Pancreas (tissue), 10 donors: Measurements from ENCODE around the gene HDAC4. TPM values are rescaled to one million over a fixed set of nuclear protein-coding genes. Genes with fewer than 3 reads are reported as not detected.
A peak's percentile ranks its signal among the peaks of the same experiment; 100 is the strongest.

ENCODE experiments used
- ATAC-seq, 4 donors: fragments of 200-7000 bp; cut with Tn5 transposase; one replicate each; pipeline versions ENCODE4 v1.8.0 to v1.9.1; 2020; ENCODE audit warnings: mild to moderate bottlenecking in 4 of 4, moderate library complexity in 4 of 4
- DNase-seq, 6 donors: peaks; one replicate each; pipeline ENCODE4 v3.0.0-alpha.2; 2020
- FAIRE-seq: peaks from 2 replicates; lab custom pipeline; 2012; peaks lifted over from hg19 to GRCh38; lab: Jason Lieb, UNC
- H3K27ac ChIP-seq, 4 donors: fragments of 200-600 bp; sonication (generic); 1 replicate in 3 of 4; 2 replicates in 1 of 4; pipeline versions ENCODE4 v1.5.0 to v1.8.0; 2020
- H3K27me3 ChIP-seq, 4 donors: fragments of 200-600 bp; one replicate each; pipeline ENCODE4 v1.8.0; 2021
- H3K36me3 ChIP-seq, 3 donors: fragments of 200-600 bp; sonication (generic) in 1 of 3; one replicate each; pipeline versions ENCODE4 v1.5.0 to v1.8.0; 2020 to 2021
- H3K4me1 ChIP-seq, 3 donors: fragments of 200-600 bp; one replicate each; pipeline ENCODE4 v1.8.0; 2021
- H3K4me3 ChIP-seq, 4 donors: fragments of 200-600 bp; sonication (generic) in 2 of 4; one replicate each; pipeline versions ENCODE4 v1.5.0 to v1.8.0; 2020 to 2021
- H3K9me3 ChIP-seq, 4 donors: fragments of 200-600 bp; one replicate each; pipeline ENCODE4 v1.8.0; 2021
- CTCF ChIP-seq, 4 donors: fragments of 200-600 bp; sonication (generic) in 3 of 4; IDR thresholded peaks; one replicate each; pipeline versions ENCODE4 v1.5.0 to v1.8.0; 2021; ENCODE audit warnings: antibody characterized with exemption in 4 of 4
- WGBS, 2 donors: extraction: QIAGEN DNeasy Blood & Tissue Kit; methylation state at CpG; one replicate each; pipeline ENCODE4 v1.1.7; 2013; 5-methylcytosine and 5-hydroxymethylcytosine counted together
- intact Hi-C, 3 donors: fragments of 100-400 bp; cut with DNase I; formaldehyde crosslinking; loops; one replicate each; pipeline versions ENCODE4 v1.11.1 to v1.14.2; 2022
- polyA plus RNA-seq, 2 donors: library from polyadenylated mRNA; stranded (reverse); fragments of 200-250 nt; gene quantifications; one replicate each; pipeline ENCODE4 v1.2.3, GENCODE V29; 2013
- total RNA-seq, 6 donors: library from RNA; stranded (reverse); fragmentation: NEBNext Ultra II Directional in 4 of 6; extraction: Animal tissue kit (Norgen Biotek cat#: 25700) in 4 of 6; gene quantifications; one replicate each; pipeline versions ENCODE4 v1.2.1 to v1.2.4, GENCODE V29; 2021 to 2023
- donor health status: healthy with polysubstance abuse.
- donor health status: DM: no; HTN: no; CAD: no; lungs with moderate emphysema.
- donor health status: DM: no; HTN: no; CAD: no.
- donor health status: control.
- donor health status: control.
- donor health status: Bipolar disorder and iron deficiency.
- donor health status: DM: yes; HTN: yes; CAD: no.
- donor health status: DM: no; HTN: no; CAD: no.
- donor health status: DM: no; HTN: no; CAD: no.
- donor health status: DM: yes; HTN: yes; CAD: no.

Gene HDAC4
- total and polyA plus RNA-seq, 8 donors: 8.2 to 31.8 (median 16.6) TPM

GRCh38 chr2:239060676-239061075 is 340.1 kb downstream of the HDAC4 start:
- Histone ChIP-seq H3K9me3 (no peaks in the 10 kb centered on the region), H3K36me3 (peaks cover 0 to 6% (median 0%) of the 10 kb centered on the region in 3 donors), H3K27ac (no peak overlapping the region), H3K27me3 (no peaks in the 10 kb centered on the region), H3K4me3 (no peak overlapping the region), H3K4me1 (no peaks in the 10 kb centered on the region)
- 94 to 95% methylated on average over 21 of the region's 21 CpGs for WGBS, 2 donors
- peak in 1 of 6 donors; percentile 44 for DNase-seq
- intact Hi-C loops: no loop called here
- ATAC-seq: no peak
- TF ChIP-seq CTCF (IDR thresholded peaks at IDR 0.05): no peak
- no peak for FAIRE-seq

DNA sequence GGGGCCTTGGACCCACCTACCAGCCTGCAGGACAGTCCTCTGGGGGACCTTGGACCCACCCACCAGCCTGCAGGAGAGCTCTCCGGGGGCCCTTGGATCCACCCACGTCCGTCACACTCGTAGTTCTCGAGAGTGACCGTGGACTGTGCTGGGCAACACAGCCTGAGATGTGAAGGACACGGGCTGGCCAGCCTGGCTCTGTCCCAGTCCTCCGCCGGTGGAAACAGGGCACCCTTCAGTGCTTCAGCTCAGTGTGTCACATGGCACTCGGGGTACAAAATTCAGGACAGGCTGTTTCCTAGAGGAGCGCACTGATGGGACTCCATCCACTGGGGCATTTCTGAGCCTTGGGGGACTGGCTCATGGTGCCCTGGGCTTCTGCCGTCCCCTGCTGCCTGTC is 341.0 kb downstream of the HDAC4 start:
- DNase-seq (peak in 1 of 6 donors; percentile 55), FAIRE-seq (no peak), ATAC-seq (no peak)
- no peak overlapping the region for H3K4me3 ChIP-seq
- no peaks in the 10 kb centered on the region for H3K4me1 ChIP-seq
- H3K9me3 ChIP-seq: no peaks in the 10 kb centered on the region
- no peak for TF ChIP-seq CTCF (IDR thresholded peaks at IDR 0.05)
- H3K27me3 ChIP-seq: no peaks in the 10 kb centered on the region
- 97% methylated on average over 12 of the region's 12 CpGs for WGBS, 2 donors
- intact Hi-C loops: no loop called here
- H3K27ac ChIP-seq: no peak overlapping the region
- H3K36me3 ChIP-seq: no peaks in the 10 kb centered on the region

DNA sequence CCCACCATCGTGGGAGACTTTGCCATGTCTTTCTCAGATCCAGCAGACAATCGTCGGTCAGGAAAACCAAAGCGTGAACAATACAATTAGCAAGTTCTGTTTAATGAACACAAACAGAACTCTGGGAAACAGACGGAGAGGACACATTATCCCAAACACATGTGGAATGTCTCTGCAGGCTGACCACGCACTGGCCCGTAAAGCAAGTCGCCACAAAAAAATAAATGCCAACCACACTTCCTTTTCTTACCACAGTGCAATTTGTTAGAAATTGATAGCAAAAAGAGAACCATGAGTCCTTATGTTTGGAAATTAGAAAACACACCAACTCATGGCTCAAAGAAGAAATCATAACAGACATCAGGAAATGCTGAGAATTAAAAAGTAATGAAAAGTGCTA is 342.1 kb downstream of the HDAC4 start:
- TF ChIP-seq CTCF (IDR thresholded peaks at IDR 0.05): no peak
- Histone ChIP-seq H3K9me3 (no peaks in the 10 kb centered on the region), H3K36me3 (no peaks in the 10 kb centered on the region), H3K4me3 (no peak overlapping the region), H3K27me3 (no peaks in the 10 kb centered on the region), H3K4me1 (no peaks in the 10 kb centered on the region), H3K27ac (no peak overlapping the region)
- ATAC-seq (no peak), DNase-seq (no peak), FAIRE-seq (no peak)
- intact Hi-C loops: no loop called here
- 92 to 94% methylated on average over 8 of the region's 8 CpGs for WGBS, 2 donors

DNA sequence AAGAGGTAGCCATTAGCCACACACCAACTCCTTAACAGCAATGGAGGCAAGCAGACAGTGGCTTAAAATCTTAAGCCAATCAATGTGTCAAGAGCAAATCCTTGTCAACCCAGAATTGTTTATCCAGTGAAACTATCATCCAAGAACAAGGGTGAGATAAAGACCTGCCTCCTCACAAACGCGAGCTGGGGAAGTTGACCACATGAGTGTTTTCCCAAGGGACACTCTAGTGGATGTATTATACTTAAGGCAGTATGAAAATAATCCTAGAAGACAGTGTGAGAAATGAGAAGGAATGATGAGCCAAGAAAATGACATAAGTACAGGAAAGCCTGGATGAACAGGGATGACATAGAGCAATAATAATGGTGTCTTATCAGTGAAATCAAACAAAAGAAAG is 343.3 kb downstream of the HDAC4 start:
- H3K27ac ChIP-seq: no peak overlapping the region
- 55 to 69% methylated on average over 2 of the region's 2 CpGs for WGBS, 2 donors
- intact Hi-C loops: no loop called here
- FAIRE-seq (no peak), DNase-seq (no peak), ATAC-seq (no peak)
- H3K4me3 ChIP-seq: no peak overlapping the region
- H3K4me1 ChIP-seq: no peaks in the 10 kb centered on the region
- H3K27me3 ChIP-seq: no peaks in the 10 kb centered on the region
- H3K36me3 ChIP-seq: peaks cover 0 to 8% (median 0%) of the 10 kb centered on the region in 3 donors
- no peaks in the 10 kb centered on the region for H3K9me3 ChIP-seq
- no peak for TF ChIP-seq CTCF (IDR thresholded peaks at IDR 0.05)

- WGBS, 2 donors: 94 to 97% methylated on average over 10 of the region's 10 CpGs
- ATAC-seq: no peak
- no peak overlapping the region for H3K27ac ChIP-seq
- H3K4me3 ChIP-seq: no peak overlapping the region
- FAIRE-seq: no peak
- H3K9me3 ChIP-seq: no peaks in the 10 kb centered on the region
- no peak for DNase-seq
- H3K27me3 ChIP-seq: no peaks in the 10 kb centered on the region
- peaks cover 0 to 12% (median 0%) of the 10 kb centered on the region in 3 donors for H3K36me3 ChIP-seq
- no peak for TF ChIP-seq CTCF (IDR thresholded peaks at IDR 0.05)
- no peaks in the 10 kb centered on the region for H3K4me1 ChIP-seq
- intact Hi-C loops: no loop called here
Measured at GRCh38 chr2:239056611-239057010, 344.2 kb downstream of the HDAC4 start.
